ENCODE results near the gene RPAP2.

GRCh38 chr1:92425617-92426016 lies 126.8 kb downstream of the RPAP2 start:
- TF ChIP-seq CREB1 (IDR thresholded peaks at IDR 0.05; ENCODE audit: low read depth) (no peak), REST (IDR thresholded peaks at IDR 0.05; ENCODE audit: low read depth) (no peak), TAF1 (IDR thresholded peaks at IDR 0.05; ENCODE audit: low read depth) (no peak), RAD21 (IDR thresholded peaks at IDR 0.05; ENCODE audit: low read depth) (no peak), MAX (IDR thresholded peaks at IDR 0.05) (no peak), EP300 (IDR thresholded peaks at IDR 0.05; ENCODE audit: borderline replicate concordance) (no peak), CEBPB (IDR thresholded peaks at IDR 0.05) (no peak), YY1 (IDR thresholded peaks at IDR 0.05; ENCODE audit: low read depth) (no peak), NFIC (IDR thresholded peaks at IDR 0.05) (no peak), FOXM1 (IDR thresholded peaks at IDR 0.05; ENCODE audit: borderline replicate concordance, low read depth) (no peak), ZBTB7A (IDR thresholded peaks at IDR 0.05; ENCODE audit: low read depth) (no peak), EGR1 (IDR thresholded peaks at IDR 0.05) (no peak)

Measured in Ishikawa (cell line).